Neural progenitor cell (in vitro differentiated cells): ENCODE measurements around the gene GLP2R. TPM values are rescaled to one million over a fixed set of nuclear protein-coding genes. Genes with fewer than 3 reads are reported as not detected.

Experiments
- DNase-seq: peaks from one replicate; pipeline ENCODE4 v3.0.0-alpha.2; 2016; ENCODE audit warnings: low spot score
- H2AFZ ChIP-seq: fragments of 200-600 bp; sonication (generic); replicated peaks from 2 replicates; pipeline ENCODE4 v1.6.1; 2016; ENCODE audit warnings: antibody characterized with exemption
- H3F3A ChIP-seq: fragments of 200-600 bp; sonication (generic); 2 replicates; pipeline ENCODE4 v1.6.1; 2016; ENCODE audit warnings: antibody characterized with exemption, low read depth
- H3K27ac ChIP-seq: fragments of 200-600 bp; sonication (generic); 2 replicates; pipeline ENCODE4 v1.5.1; 2016; ENCODE audit warnings: mild to moderate bottlenecking
- H3K27me3 ChIP-seq: fragments of 200-600 bp; sonication (generic); 2 replicates; pipeline ENCODE4 v1.6.1; 2016; ENCODE audit warnings: mild to moderate bottlenecking, moderate library complexity
- H3K36me3 ChIP-seq: fragments of 200-600 bp; sonication (generic); 2 replicates; pipeline ENCODE4 v1.5.1; 2016
- H3K4me1 ChIP-seq: fragments of 200-600 bp; sonication (generic); 2 replicates; pipeline ENCODE4 v1.6.1; 2016; ENCODE audit warnings: mixed run types
- H3K4me2 ChIP-seq: fragments of 200-600 bp; sonication (generic); 2 replicates; pipeline ENCODE4 v1.6.1; 2016
- H3K4me3 ChIP-seq: fragments of 200-600 bp; sonication (generic); 2 replicates; pipeline ENCODE4 v1.5.1; 2016
- H3K79me2 ChIP-seq: fragments of 200-600 bp; sonication (generic); 2 replicates; pipeline ENCODE4 v1.6.1; 2016; ENCODE audit warnings: low read depth
- H3K9ac ChIP-seq: fragments of 200-600 bp; sonication (generic); 2 replicates; pipeline ENCODE4 v1.6.1; 2016
- H3K9me3 ChIP-seq: fragments of 200-600 bp; sonication (generic); 2 replicates; pipeline ENCODE4 v1.5.1; 2016; ENCODE audit warnings: low read depth
- H4K20me1 ChIP-seq: fragments of 200-600 bp; sonication (generic); 2 replicates; pipeline ENCODE4 v1.6.1; 2016; ENCODE audit warnings: low read depth
- H3K27ac Mint-ChIP-seq: 3 replicates; pipeline ENCODE4 v1.8.0; 2021; ENCODE audit warnings: mixed read lengths
- H3K27me3 Mint-ChIP-seq: 2 replicates; pipeline ENCODE4 v1.8.0; 2022; ENCODE audit warnings: low read depth, mild to moderate bottlenecking, inconsistent platforms, moderate library complexity, mixed read lengths; ENCODE audit not compliant: insufficient read depth
- H3K36me3 Mint-ChIP-seq: 3 replicates; pipeline ENCODE4 v1.8.0; 2021; ENCODE audit warnings: mixed read lengths
- H3K4me1 Mint-ChIP-seq: 3 replicates; pipeline ENCODE4 v1.8.0; 2021; ENCODE audit warnings: mixed read lengths
- H3K4me3 Mint-ChIP-seq: 3 replicates; pipeline ENCODE4 v1.8.0; 2021; ENCODE audit warnings: mild to moderate bottlenecking, moderate library complexity, mixed read lengths
- H3K9me3 Mint-ChIP-seq: 3 replicates; pipeline ENCODE4 v1.8.0; 2020; ENCODE audit warnings: mixed read lengths
- EZH2 ChIP-seq: fragments of 200-600 bp; sonication (generic); IDR thresholded peaks from 2 replicates; pipeline ENCODE4 v1.6.1; 2017; ENCODE audit warnings: antibody characterized with exemption, mild to moderate bottlenecking, moderate library complexity
- EZH2phosphoT487 ChIP-seq: fragments of 200-600 bp; sonication (generic); IDR thresholded peaks from 2 replicates; pipeline ENCODE4 v1.6.1; 2017; ENCODE audit warnings: antibody characterized with exemption
- total RNA-seq: library from RNA; depleted of rRNA; stranded (reverse); fragments of >200 nt; gene quantifications from 2 replicates; pipeline ENCODE4 v1.2.3, GENCODE V29; 2015; ENCODE audit warnings: low replicate concordance
- TF ChIP-seq, protein P1 (sequence below): fragments of 200-600 bp; sonication (generic); IDR thresholded peaks from 2 replicates; pipeline ENCODE4 v1.5.1; 2017; ENCODE audit warnings: antibody characterized with exemption, mild to moderate bottlenecking

GLP2R gene
- total RNA-seq, 1 donor from 2014 or later = not detected

DNA sequence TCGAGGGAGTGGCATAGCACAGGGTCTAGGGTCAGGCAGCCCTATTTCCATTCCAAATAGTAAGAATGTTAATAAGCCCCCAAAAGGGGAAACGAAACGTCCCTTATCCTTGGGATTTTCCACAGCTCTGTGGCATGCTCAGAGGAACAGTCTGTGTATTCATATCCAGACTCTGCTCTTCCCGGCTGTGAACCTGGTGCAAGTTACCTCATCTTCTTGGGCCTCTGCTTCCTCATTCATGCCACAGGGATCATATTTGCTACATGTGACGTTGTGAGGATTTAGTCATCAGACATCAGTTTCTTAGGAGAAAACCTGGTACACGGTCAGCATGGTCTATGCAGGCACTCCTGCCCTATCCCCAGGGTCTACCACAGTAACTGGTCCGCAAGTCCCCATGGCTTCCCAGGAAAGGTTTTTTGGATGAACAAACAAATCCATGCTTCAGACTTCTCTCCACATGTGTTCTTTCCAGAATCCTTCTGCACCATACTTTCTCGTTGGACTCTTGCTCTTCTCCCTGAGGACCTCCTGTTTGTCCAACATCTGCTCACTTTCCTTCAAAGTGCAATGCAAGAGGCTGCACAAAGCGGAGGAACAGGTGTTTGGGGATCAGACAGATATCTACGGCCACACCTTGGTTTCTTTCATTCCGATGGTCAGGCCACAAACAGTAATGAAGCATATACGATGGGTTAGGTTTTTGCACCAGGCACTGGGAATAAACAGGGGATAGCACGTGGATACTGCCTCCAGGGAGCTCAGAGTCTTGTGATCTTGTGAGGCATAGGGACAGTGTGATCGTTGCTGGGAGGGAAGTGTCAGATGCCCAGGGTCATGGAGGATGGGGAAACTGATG, 17.7 kb downstream of the GLP2R start:
- no peaks in the 10 kb centered on the region for H3K79me2 ChIP-seq
- peaks cover 6% of the 10 kb centered on the region for H3K27me3 Mint-ChIP-seq
- H3K9me3 ChIP-seq = no peaks in the 10 kb centered on the region
- H3K36me3 ChIP-seq = no peaks in the 10 kb centered on the region
- no peaks in the 10 kb centered on the region for H4K20me1 ChIP-seq
- no peak overlapping the region for H3K27ac ChIP-seq
- no peak overlapping the region for H3K9ac ChIP-seq
- no peaks in the 10 kb centered on the region for H3K9me3 Mint-ChIP-seq
- H3K27me3 ChIP-seq = no peaks in the 10 kb centered on the region
- H3K4me1 ChIP-seq = no peaks in the 10 kb centered on the region
- peaks cover 5% of the 10 kb centered on the region for H3K4me1 Mint-ChIP-seq
- no peak overlapping the region for H3K4me3 Mint-ChIP-seq
- H3K4me2 ChIP-seq = no peak overlapping the region
- no peak overlapping the region for H2AFZ ChIP-seq
- H3K27ac Mint-ChIP-seq = no peak overlapping the region
- no peaks in the 10 kb centered on the region for H3F3A ChIP-seq
- DNase-seq = no peak
- no peak overlapping the region for H3K4me3 ChIP-seq
- no peak for TF ChIP-seq EZH2
- TF ChIP-seq, protein P1, sequence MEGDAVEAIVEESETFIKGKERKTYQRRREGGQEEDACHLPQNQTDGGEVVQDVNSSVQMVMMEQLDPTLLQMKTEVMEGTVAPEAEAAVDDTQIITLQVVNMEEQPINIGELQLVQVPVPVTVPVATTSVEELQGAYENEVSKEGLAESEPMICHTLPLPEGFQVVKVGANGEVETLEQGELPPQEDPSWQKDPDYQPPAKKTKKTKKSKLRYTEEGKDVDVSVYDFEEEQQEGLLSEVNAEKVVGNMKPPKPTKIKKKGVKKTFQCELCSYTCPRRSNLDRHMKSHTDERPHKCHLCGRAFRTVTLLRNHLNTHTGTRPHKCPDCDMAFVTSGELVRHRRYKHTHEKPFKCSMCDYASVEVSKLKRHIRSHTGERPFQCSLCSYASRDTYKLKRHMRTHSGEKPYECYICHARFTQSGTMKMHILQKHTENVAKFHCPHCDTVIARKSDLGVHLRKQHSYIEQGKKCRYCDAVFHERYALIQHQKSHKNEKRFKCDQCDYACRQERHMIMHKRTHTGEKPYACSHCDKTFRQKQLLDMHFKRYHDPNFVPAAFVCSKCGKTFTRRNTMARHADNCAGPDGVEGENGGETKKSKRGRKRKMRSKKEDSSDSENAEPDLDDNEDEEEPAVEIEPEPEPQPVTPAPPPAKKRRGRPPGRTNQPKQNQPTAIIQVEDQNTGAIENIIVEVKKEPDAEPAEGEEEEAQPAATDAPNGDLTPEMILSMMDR = no peak
- no peak for TF ChIP-seq EZH2phosphoT487
- H3K36me3 Mint-ChIP-seq = no peaks in the 10 kb centered on the region

DNA sequence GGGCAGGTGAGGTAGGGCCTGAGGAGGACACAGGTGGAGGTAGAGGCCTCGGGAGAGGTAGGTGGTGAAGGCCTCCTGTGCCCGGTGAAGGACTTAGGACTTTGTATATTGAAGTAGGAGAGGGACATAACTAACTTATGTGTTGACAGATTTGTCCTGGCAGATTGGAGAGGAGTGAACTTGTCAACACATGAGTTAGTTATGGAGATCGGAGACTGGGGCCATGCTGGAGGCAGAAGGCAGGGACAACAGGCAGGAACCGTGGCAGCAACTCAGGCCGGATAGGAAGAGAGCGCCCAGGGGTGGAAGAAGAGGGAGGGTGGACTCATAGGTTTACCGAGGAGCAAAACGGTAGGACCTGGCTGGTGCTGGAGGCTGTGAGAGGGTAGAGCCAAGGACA, 18.4 kb downstream of the GLP2R start:
- Histone ChIP-seq H3K4me3 (no peak overlapping the region), H3K36me3 (no peaks in the 10 kb centered on the region), H3K9me3 (no peaks in the 10 kb centered on the region), H3K27me3 (no peaks in the 10 kb centered on the region), H3K9ac (no peak overlapping the region), H3K4me1 (no peaks in the 10 kb centered on the region), H3K4me2 (no peak overlapping the region), H2AFZ (no peak overlapping the region), H3K27ac (no peak overlapping the region), H3K79me2 (no peaks in the 10 kb centered on the region), H3F3A (no peaks in the 10 kb centered on the region), H4K20me1 (no peaks in the 10 kb centered on the region)
- no peak for DNase-seq
- no peaks in the 10 kb centered on the region for H3K9me3 Mint-ChIP-seq
- peaks cover 2% of the 10 kb centered on the region for H3K4me1 Mint-ChIP-seq
- H3K27me3 Mint-ChIP-seq = peaks cover 6% of the 10 kb centered on the region
- no peaks in the 10 kb centered on the region for H3K36me3 Mint-ChIP-seq
- no peak overlapping the region for H3K27ac Mint-ChIP-seq
- TF ChIP-seq, protein P1 = no peak
- no peak for TF ChIP-seq EZH2phosphoT487
- no peak for TF ChIP-seq EZH2
- no peak overlapping the region for H3K4me3 Mint-ChIP-seq

DNA sequence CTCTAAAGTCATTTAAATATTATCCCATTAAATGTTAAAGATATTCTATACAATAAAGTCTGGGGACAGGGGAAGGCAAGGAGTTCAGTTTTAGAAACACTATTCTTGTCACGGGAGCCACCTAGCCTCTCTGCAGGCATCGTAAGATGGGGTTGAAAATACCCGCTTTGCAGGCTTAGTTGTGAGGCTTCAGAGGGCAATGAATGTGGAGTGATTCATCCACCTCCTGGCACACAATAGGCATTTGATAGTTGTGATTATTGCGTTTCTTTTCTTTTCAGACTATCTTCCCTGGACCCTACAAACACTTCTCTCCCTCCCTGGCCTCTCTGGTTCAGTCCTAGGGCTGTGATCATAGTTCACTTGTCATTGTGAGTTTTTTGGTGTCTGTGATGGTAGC, 19.6 kb downstream of the GLP2R start:
- Histone ChIP-seq H3K79me2 (no peaks in the 10 kb centered on the region), H2AFZ (no peak overlapping the region)

More for the DNA sequence above, 19.6 kb downstream of the GLP2R start:
- no peaks in the 10 kb centered on the region for H3F3A ChIP-seq
- no peak overlapping the region for H3K27ac ChIP-seq
- H3K4me3 Mint-ChIP-seq = no peak overlapping the region
- no peaks in the 10 kb centered on the region for H3K27me3 ChIP-seq
- no peak overlapping the region for H3K4me2 ChIP-seq
- no peaks in the 10 kb centered on the region for H3K9me3 ChIP-seq
- no peak overlapping the region for H3K4me3 ChIP-seq
- no peak for DNase-seq
- H3K9ac ChIP-seq = no peak overlapping the region
- H3K9me3 Mint-ChIP-seq = no peaks in the 10 kb centered on the region
- H3K36me3 ChIP-seq = no peaks in the 10 kb centered on the region
- TF ChIP-seq EZH2 (no peak), EZH2phosphoT487 (no peak)
- TF ChIP-seq, protein P1 = no peak
- no peaks in the 10 kb centered on the region for H3K4me1 ChIP-seq
- H3K27me3 Mint-ChIP-seq = peaks cover 4% of the 10 kb centered on the region
- no peaks in the 10 kb centered on the region for H3K36me3 Mint-ChIP-seq
- no peaks in the 10 kb centered on the region for H4K20me1 ChIP-seq
- no peak overlapping the region for H3K27ac Mint-ChIP-seq
- no peaks in the 10 kb centered on the region for H3K4me1 Mint-ChIP-seq
